HG03558 (cell line): Measurements from ENCODE around the gene DSCAML1.

Experiments used
- ATAC-seq: cut with Tn5 transposase; IDR thresholded peaks from one replicate; pipeline ENCODE4 v1.9.1; 2021; ENCODE audit warnings: moderate number of reproducible peaks; ENCODE audit not compliant: unreplicated experiment; ENCODE audit errors: extremely low read depth

The DSCAML1 gene

DNA sequence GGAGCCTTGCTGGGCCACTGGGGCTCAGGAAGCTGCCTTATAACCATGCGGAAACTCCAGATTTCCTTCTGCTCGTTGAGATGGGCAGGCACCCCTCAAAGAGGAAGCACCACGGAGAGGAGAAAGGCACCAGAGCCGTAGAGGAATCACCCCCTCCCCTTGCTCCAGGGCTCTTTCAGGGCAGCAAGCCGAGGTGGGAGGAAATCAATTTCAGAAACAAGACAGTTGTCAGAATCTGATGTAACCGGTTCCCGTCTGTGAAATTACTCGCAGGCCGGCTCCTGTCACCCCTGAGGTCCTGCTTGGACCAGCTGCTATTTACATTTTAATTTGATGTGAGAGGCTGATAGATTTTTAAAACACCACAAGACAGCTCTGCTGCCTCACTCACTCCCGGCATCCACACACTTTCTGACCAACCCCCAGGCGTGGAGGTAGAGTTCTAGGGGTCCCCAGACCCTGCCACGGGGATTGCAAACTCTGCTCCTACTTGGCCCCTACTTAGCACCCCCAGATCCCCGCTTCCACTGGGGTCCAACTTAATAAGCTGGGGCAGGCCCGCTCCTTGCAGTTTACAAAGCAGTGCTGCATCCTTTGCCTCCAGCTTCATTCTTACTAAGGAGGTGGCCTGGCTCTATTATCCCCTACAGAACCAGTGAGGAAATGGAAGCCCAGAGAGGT lies 306.9 kb downstream of the DSCAML1 start:
- no peak for ATAC-seq

DNA sequence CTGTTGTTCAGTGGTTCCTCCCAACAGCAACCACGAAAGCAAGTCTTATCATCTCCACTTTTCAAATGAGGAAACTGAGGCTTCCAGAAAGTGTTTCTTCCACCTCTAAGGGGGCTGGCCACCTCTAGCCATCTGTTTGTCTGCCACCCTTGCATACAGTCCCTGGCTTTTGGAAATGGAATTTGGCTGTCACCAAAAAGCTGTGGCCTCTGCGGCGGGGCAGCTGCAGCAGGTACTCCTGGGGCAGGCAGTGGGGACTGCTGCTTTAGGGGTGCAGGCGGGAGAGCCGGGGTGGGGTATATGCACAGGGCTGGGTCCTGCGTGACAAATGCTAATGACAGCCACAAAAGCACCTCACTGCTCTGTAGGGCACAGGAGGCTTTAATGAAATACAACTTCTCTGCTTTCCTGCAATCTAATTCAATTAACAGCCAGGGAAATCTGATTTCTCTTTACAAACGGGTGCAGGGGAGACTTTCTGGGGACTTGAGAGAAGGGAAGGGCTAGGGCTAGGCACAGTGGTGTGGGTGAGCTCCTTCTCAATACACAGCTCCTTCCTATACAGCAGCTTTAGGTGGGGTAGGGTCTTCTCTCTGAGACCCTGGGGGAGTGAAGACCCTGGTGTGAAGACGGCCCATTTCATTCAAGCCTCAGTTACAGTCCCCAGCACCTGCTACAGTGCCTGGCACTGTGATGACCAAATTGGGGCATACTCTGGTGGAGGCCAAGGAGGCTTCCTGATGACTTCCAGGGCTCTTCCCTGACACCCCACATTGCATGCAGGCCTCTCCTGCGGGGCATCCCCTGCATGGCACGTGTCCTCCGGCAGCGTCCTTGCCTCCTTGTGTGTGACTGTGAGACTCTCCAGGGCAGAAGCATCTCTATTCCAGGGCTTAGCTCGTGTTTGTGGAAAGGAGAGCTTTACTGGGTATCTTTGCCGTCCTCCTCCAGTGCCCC lies 307.7 kb downstream of the DSCAML1 start:
- no peak for ATAC-seq

DNA sequence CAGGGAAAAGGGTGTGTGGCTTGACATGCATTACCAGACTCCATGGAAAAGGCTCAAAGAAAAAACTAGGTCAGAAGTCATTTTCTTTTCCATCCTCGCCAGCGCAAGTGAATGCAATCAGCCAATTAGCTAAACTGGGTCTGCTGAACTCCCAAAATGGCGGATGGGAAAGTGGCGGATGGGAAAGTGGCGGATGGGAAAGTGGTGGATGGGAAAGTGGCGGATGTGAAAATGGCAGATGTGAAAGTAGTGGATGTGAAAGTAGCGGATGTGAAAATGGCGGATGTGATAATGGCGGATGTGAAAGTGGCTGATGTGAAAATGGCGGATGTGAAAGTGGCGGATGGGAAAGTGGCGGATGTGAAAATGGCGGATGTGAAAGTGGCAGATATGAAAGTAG lies 311.0 kb downstream of the DSCAML1 start:
- no peak for ATAC-seq

DNA sequence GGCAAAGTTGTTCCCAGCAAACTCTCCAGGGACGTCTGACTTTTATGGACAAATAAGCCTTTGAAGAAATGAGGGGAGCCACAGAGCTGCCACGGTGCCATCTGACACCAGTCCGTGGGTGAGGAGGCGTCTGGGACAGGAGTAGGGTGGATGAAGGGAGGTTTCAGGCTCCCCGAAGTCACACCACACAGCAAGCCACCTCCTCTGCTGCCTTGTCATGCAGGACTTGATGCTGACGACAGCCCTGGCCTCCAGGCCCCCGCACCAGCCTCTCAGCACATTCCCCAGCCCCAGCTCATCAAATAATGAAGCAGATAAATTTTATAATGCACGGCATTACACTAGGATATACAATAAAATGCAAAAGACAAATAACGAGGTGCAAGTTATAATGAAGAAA lies 312.9 kb downstream of the DSCAML1 start:
- ATAC-seq: no peak

DNA sequence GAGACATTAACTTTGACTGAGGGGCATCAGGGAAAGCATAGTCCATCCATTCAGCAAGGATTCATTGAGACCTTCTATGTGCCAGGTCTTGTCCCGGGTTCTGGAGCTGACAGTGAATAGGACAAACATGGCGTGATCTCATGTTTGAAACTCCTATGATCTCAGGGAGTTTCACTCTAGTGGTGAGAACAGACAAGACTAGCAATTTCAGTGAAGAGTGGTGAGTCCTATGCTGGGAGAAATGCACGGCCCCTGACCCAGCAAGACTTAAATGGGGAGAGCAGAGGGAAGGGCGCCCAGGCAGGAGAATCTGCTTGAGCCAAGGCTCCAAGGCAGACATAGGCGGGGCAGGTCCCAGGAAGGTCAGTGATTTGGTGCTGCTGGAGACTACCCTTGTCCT lies 313.6 kb downstream of the DSCAML1 start:
- ATAC-seq: no peak

DNA sequence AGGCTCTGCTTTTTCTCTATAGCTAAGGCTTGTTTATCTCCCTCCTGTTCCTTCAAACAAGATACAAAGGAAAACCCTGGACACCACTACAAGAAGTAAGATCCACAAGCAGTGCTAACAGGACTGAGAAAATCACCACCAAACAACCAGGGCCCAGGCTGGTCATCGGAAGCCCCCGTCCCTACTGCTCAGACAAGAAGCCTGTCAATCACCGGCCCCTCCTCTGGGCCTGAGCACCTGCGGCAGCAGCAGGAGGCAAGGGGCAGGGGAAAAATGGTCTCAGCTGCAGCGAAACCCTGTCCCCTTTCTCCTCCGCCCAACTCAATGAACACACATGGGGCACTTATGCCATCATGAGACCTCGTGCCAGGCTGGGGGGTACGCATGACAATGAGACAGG lies 314.1 kb downstream of the DSCAML1 start:
- no peak for ATAC-seq

DNA sequence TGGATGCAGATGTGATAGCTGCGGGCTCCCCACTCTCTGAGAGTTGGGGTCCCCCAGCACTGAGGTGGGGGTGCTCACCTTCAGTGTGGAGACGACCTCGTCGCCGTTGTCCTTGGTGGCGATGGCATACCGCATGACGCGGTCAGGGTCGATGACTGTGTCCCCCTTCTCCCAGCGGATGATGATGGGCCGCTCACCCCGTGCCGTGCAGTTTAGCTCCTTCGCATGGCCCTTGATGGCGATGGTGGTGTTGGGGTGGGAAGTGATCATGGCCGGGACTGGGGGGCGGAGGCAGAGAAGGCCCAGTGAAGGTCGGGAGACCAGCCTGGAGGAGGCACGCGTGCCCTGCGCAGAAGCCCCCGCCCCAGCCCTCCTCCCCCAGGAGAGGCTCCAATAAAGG lies 315.1 kb downstream of the DSCAML1 start:
- ATAC-seq: no peak

DNA sequence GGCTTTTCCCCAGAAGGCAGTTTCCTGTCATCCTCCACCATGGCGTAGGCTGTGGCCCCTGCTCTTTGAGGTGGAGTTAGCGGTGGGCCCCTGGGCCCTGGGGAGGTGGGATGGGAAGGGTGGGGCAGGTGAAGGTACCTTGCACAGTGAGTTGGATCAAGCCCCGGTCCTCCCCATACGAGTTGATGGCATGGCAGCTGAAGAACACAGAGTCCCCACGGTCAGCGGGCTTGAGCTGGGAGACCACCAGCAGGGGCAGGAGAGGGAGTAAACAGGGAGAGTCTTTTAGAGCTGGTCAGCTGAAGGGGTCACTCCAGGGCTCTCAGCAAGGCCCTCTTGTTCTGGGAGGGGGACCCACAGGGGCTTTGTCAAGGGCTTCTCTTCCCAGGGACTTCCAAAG lies 316.0 kb downstream of the DSCAML1 start:
- ATAC-seq: no peak

DNA sequence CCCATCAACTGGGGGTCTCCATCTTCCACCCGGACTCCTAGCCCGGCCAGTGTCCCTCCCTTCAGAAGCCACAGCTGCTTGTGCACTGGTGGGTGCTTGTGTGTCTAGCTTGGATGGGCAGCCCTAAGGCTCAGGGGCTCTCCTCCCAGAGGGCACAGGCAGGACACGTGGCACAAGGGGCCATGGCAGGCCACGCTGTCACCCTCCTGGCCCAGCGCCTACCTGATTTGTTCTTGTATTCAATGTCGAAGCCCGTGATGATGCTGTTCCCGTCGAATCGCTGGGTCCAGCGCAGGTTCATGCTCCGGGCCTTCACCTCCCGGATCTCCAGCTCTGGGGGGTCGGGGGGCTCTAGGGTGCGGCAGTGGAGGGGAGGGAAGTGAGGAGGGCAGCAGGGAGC lies 316.8 kb downstream of the DSCAML1 start:
- ATAC-seq: no peak

DNA sequence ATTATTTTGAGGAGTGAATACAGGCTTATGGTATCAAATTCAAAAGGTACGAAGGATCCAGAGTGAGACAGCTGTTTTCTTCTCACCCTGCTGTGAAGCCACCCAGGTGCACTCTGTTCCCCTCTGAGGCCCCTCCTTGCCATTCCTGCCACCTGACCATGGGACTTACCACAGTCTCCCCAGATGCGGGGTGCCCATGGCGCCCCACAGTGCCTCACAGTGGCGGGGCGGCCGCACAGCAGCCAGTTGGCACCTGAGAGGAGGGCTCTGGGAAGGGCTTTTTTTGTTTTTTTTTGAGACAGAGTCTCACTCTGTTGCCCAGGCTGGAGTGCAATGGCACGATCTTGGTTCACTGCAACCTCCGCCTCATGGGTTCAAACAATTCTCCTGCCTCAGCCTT lies 317.6 kb downstream of the DSCAML1 start:
- no peak for ATAC-seq

DNA sequence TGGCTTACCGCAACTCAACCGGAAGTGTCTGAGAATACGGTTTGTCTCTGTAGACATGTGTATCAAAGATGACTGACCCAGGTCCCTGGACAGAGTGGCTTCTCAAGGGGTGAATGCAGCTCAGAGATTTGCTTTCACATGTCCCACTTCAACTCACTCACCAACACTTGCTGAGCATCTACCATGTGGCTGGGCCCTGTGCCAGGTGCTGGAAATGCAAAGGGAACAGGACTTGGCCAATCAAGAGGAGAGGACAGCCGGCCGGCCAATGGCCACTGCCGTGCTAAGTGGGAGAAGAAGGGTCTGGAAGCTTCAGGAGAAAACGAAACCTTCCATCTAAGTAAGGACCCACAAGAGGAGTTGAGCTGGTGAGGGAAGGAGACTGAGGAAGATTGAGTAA lies 318.1 kb downstream of the DSCAML1 start:
- ATAC-seq: no peak

DNA sequence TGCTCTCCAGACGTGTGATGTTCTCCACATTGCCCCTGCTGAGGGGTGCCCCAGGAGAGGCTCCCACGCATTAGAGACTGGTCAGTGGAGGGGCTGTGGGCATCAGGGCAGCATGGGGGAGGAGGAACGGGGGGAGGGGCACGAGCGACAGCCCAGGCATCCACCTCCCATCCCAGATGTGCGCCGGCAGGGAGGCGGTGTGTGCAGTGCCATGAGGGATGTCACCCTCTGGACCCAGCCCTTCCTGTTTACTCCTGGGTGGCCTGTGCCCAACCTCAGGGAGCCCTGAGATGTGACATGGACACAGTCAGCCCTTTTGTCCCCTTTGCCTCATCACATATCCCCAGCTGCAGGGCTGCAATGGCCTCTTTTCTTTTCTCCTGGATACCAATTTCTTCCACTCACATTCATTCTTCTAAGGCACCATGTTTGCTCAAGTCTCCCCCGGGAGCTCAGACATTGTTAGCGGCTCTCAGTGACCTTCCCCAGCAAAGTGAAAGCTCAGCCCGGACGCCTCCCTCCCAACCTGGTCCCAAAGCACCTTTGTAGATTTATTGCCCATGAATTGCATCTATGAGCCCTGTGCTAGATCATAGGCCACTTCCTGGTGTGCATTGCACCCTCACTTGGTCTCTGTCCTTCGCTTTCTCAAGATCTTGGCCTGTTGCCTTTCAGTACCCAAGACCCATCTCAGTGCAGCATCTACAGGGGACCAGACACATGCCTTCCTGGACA lies 318.7 kb downstream of the DSCAML1 start:
- no peak for ATAC-seq

DNA sequence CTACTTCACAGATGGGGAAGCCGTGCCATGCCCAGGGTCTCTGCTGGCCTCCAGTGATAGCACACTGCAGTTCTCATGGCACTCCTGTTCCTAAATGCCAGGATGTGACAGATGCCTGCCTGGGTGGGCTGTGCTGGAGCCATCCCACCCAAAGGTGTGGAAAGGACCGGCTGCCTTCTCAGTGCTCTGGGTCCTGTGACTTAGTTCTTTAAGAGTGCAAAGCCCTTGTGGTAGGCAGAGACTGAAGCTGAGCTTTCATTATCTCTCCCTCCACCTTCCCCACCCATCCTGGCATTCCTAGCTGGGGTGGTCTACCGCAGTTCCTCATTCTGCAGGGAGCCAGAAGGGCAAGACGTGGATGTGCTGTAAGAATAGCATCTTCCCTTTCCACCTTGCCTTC lies 319.3 kb downstream of the DSCAML1 start:
- no peak for ATAC-seq

DNA sequence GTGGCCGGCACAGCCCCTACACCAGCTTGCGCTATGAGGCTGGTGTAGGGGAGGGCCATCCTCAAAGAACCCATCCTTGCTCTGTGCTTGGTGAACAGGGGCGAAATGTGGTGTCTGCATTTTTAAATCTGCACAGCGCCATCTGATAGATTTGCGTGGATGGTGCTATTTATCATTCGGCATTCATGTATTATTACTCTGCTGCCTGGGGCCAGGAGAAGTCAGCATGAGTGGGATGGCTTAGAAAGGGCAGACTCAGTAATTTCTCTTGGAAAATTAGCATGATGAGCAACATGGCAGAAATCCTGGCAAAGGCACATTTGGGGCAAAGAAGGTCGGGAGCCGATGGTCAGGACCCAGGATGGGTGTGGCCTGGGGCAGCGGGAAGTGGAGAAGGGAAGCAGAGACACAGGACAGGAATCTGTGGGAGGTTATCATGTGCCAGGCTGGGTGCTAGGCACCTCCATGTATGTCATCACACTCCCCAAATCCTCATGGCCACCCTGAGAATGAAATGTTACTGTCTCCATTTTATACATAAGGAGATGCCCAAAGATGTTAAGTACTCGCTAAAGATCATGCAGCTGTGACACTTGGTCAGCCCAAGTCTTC lies 320.4 kb downstream of the DSCAML1 start:
- no peak for ATAC-seq

DNA sequence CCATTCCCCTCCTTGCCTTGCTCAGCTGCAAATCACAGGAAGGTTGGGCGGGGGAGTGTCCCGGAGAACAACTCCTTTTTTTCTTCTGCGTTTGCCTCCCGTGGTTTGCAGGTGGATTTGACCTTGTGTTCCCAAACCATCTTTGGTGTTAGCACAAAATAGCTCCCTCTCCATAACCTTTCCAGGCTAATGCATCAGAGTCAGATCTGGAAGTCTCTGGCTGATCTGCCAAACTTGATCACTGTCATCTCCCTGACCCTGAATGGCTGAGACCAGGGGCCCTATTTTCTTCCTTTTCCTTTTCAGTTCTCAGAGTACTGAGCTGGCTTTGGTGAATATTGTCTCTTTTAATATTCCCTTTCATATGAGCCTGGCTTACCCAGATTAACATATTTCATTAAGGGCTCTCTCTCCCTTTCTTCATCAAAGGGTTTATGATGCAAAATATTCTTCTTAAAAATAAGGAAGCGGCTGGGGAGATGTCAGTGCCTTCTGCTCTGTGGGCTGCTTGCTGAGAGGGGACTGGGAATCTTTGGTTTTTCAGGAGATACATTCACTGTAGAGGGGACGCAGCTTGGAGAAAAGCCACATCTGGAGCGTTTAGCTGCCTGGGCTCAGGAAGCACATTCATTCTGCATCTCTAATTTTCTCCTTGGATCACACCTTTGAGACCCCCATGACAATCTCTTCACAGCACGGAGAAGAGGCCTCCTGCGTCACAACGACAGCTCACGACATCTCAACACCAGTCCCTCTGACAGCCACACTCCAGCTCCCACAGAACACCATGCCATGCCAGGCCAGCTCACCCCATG lies 321.1 kb downstream of the DSCAML1 start:
- no peak for ATAC-seq

DNA sequence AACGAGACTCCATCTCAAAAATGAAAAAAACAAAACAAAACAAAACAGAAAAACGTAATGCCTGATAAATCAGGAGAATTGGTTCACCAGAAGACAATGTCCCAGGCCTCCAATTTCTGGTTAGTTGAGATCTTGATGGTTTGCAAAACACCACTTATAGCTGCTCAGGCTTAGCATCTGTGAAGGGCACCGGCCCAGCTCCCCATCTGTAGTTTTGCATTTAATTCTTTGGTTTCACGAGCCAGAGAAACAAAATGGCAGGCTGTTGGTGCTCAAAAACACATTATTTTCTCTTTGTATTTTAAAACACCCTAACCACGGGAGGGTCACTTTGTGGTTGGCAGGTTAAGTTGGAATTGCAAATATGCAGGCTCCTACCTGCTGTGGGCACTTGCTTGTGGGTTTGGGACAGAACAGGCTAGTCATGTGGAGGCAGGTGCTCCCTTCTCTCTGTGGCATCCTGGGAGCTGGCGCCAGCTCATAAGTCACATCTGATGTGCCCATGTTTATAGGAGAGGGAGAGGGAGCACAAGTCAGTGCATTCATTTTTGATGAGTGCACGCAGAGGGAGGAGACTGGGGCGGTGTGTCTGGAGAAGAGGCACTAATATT lies 323.4 kb downstream of the DSCAML1 start:
- ATAC-seq: no peak

DNA sequence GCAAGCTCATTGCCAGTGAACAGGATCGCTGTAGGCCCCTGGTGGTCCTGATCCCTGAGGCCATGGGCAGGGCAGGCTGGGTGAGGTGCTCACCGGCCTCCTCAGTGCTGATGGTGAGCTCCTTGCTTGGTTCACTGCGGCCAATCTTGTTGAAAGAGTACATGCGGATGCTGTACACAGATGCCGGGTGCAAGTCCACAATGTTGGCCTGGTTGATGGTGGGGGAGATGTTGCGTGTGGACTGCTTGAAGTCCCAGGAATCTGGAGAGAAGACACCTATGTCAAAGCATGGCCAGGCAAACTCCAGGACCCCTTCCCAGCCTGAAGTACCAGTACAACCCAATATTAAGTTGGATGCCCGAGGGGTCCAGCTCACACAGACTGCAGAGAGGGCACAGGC lies 325.2 kb downstream of the DSCAML1 start:
- no peak for ATAC-seq

DNA sequence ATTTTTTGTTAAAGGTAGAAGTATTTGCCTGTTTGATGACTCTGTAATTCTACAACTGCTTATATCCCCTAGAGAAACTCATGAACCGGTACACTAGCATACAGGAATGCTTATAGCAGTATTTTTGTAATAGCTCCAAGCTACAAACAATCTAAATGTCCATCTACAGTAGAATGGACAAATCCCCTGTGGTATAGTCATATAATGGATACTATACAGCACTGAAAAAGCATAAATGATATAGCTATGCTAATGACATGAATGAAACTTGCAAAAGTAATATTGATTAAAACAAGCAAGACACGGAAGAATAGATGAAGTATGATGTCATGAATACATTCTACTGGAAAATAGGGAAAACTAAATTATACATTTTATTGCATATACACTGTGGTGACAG lies 326.4 kb downstream of the DSCAML1 start:
- no peak for ATAC-seq

DNA sequence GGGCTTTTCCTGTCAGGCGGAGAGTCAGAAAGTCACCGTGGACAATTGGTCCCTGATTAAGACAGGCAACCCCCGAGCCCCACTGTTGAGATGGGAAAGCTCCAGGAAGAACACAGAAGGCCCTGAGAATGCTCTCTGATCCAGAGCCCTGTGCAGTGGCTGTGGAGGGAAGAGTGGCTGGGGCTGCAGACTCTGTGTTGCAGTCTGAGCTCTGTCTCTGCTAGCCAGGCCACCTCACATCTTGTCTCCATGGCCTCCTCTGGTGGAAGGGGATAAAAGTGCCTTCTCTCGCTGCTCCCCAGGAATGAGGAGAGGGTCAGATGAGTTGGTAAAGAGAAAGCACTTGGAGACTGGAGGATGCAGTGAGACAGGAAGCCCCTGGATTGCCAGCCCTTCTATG lies 328.1 kb downstream of the DSCAML1 start:
- ATAC-seq: no peak
